ENCODE measurements around the gene YAP1. TPM values are rescaled to one million over a fixed set of nuclear protein-coding genes. Genes with fewer than 3 reads are reported as not detected.

Gene YAP1
- total RNA-seq, 1 experiment from 2014 or later = 158 TPM

- DNase-seq (ENCODE audit: unreplicated experiment) = no peak
- Mint-ChIP-seq H3K9me3 (ENCODE audit: unreplicated experiment) (no peaks in the 10 kb centered on the region), H3K4me3 (ENCODE audit: unreplicated experiment) (no peak overlapping the region), H3K27ac (ENCODE audit: low read depth, unreplicated experiment) (peak overlapping the region; percentile 55), H3K27me3 (ENCODE audit: insufficient read depth, unreplicated experiment) (no peaks in the 10 kb centered on the region), H3K4me1 (ENCODE audit: insufficient read depth, unreplicated experiment) (peaks cover 16% of the 10 kb centered on the region), H3K36me3 (ENCODE audit: insufficient read depth, unreplicated experiment) (peaks cover 26% of the 10 kb centered on the region)
- no peak for TF ChIP-seq CTCF (IDR thresholded peaks at IDR 0.05; ENCODE audit: unreplicated experiment)
- BruUV-seq (replicated peaks) = no TSS peak
- intact Hi-C loops (cut with micrococcal nuclease) = no loop called here
- POLR2A ChIA-PET = interaction anchor here (1.0 to 1.2 kb wide), 2 partner anchors 27 to 28 kb away, joined by 3 to 4 read pairs; no protein-coding TSS in a partner anchor
- CTCF ChIA-PET = interaction anchor here (1.5 kb wide), 1 partner anchor 29 kb away, joined by 4 read pairs; no protein-coding TSS in a partner anchor
Observed at GRCh38 chr11:102241026-102241425, 130.8 kb downstream of the YAP1 start.

GRCh38 chr11:102243399-102243884 lies 133.2 kb downstream of the YAP1 start:
- intact Hi-C loops (cut with micrococcal nuclease) = no loop called here
- no TSS peak for BruUV-seq (replicated peaks)
- no peak for DNase-seq (ENCODE audit: unreplicated experiment)
- Mint-ChIP-seq H3K9me3 (ENCODE audit: unreplicated experiment) (no peaks in the 10 kb centered on the region), H3K4me3 (ENCODE audit: unreplicated experiment) (no peak overlapping the region), H3K27ac (ENCODE audit: low read depth, unreplicated experiment) (no peak overlapping the region), H3K4me1 (ENCODE audit: insufficient read depth, unreplicated experiment) (peaks cover 16% of the 10 kb centered on the region), H3K27me3 (ENCODE audit: insufficient read depth, unreplicated experiment) (no peaks in the 10 kb centered on the region), H3K36me3 (ENCODE audit: insufficient read depth, unreplicated experiment) (peaks cover 9% of the 10 kb centered on the region)
- ChIA-PET POLR2A (interaction anchor here (0.6 to 3.4 kb wide), 9 partner anchors 9 to 132 kb away, joined by 3 to 22 read pairs (median 8); no protein-coding TSS in a partner anchor), CTCF (interaction anchor here (0.7 to 2.4 kb wide), 4 partner anchors 11 to 30 kb away, joined by 3 to 10 read pairs (median 4); no protein-coding TSS in a partner anchor)
- no peak for TF ChIP-seq CTCF (IDR thresholded peaks at IDR 0.05; ENCODE audit: unreplicated experiment)

- CTCF ChIA-PET = interaction anchor here (0.6 to 2.4 kb wide), 4 partner anchors 9 to 73 kb away, joined by 3 to 10 read pairs (median 5); no protein-coding TSS in a partner anchor
- Mint-ChIP-seq H3K4me3 (ENCODE audit: unreplicated experiment) (no peak overlapping the region), H3K27ac (ENCODE audit: low read depth, unreplicated experiment) (peak overlapping the region; percentile 74), H3K36me3 (ENCODE audit: insufficient read depth, unreplicated experiment) (peaks cover 4% of the 10 kb centered on the region), H3K27me3 (ENCODE audit: insufficient read depth, unreplicated experiment) (no peaks in the 10 kb centered on the region), H3K9me3 (ENCODE audit: unreplicated experiment) (no peaks in the 10 kb centered on the region), H3K4me1 (ENCODE audit: insufficient read depth, unreplicated experiment) (peaks cover 16% of the 10 kb centered on the region)
- peak; percentile 95 for DNase-seq (ENCODE audit: unreplicated experiment)
- no peak for TF ChIP-seq CTCF (IDR thresholded peaks at IDR 0.05; ENCODE audit: unreplicated experiment)
- intact Hi-C loops (cut with micrococcal nuclease) = no loop called here
- POLR2A ChIA-PET = interaction anchor here (0.6 to 3.4 kb wide), 7 partner anchors 10 to 132 kb away, joined by 3 to 22 read pairs (median 4); no protein-coding TSS in a partner anchor
- no TSS peak for BruUV-seq (replicated peaks)
Observed at GRCh38 chr11:102244681-102245409, 134.6 kb downstream of the YAP1 start.

GRCh38 chr11:102251423-102251822 lies 141.2 kb downstream of the YAP1 start:
- no peaks in the 10 kb centered on the region for H3K9me3 Mint-ChIP-seq (ENCODE audit: unreplicated experiment)
- no peak overlapping the region for H3K27ac Mint-ChIP-seq (ENCODE audit: low read depth, unreplicated experiment)
- intact Hi-C loops (cut with micrococcal nuclease) = no loop called here
- POLR2A ChIA-PET = interaction anchor here (1.5 to 6.2 kb wide), 3 partner anchors 9 to 72 kb away, joined by 3 to 75 read pairs (median 8); no protein-coding TSS in a partner anchor
- H3K4me3 Mint-ChIP-seq (ENCODE audit: unreplicated experiment) = no peak overlapping the region
- BruUV-seq (replicated peaks) = no TSS peak
- H3K4me1 Mint-ChIP-seq (ENCODE audit: insufficient read depth, unreplicated experiment) = peaks cover 26% of the 10 kb centered on the region
- H3K36me3 Mint-ChIP-seq (ENCODE audit: insufficient read depth, unreplicated experiment) = no peaks in the 10 kb centered on the region
- H3K27me3 Mint-ChIP-seq (ENCODE audit: insufficient read depth, unreplicated experiment) = no peaks in the 10 kb centered on the region
- CTCF ChIA-PET = interaction anchor here (4.3 kb wide), 1 partner anchor 17 kb away, joined by 27 read pairs; no protein-coding TSS in a partner anchor
- DNase-seq (ENCODE audit: unreplicated experiment) = no peak
- TF ChIP-seq CTCF (IDR thresholded peaks at IDR 0.05; ENCODE audit: unreplicated experiment) = no peak

Measured in MCF 10A (cell line).